Mucosa of descending colon (tissue), 3 donors: ENCODE measurements around the gene ZNF579. TPM values are rescaled to one million over a fixed set of nuclear protein-coding genes. Genes with fewer than 3 reads are reported as not detected.

Source experiments
- ATAC-seq: fragments of 200-7000 bp; cut with Tn5 transposase; one replicate; pipeline ENCODE4 v1.9.1; 2020; ENCODE audit warnings: mild to moderate bottlenecking, moderate library complexity
- DNase-seq, 3 donors: peaks; one replicate each; pipeline ENCODE4 v3.0.0-alpha.2; 2020
- H3K36me3 ChIP-seq: fragments of 200-600 bp; one replicate; pipeline ENCODE4 v1.8.0; 2021; ENCODE audit warnings: low read depth, mild to moderate bottlenecking
- H3K4me1 ChIP-seq: fragments of 200-600 bp; one replicate; pipeline ENCODE4 v1.8.0; 2021; ENCODE audit warnings: low read depth, mild to moderate bottlenecking
- H3K4me3 ChIP-seq: fragments of 200-600 bp; one replicate; pipeline ENCODE4 v1.8.0; 2021; ENCODE audit warnings: mild to moderate bottlenecking
- H3K9me3 ChIP-seq: fragments of 200-600 bp; one replicate; pipeline ENCODE4 v1.8.0; 2021; ENCODE audit warnings: mild to moderate bottlenecking
- intact Hi-C, 2 donors: fragments of 100-400 bp; cut with DNase I in 1 of 2; cut with micrococcal nuclease in 1 of 2; formaldehyde crosslinking; loops; one replicate each; pipeline versions ENCODE4 v1.11.0 to v1.11.1; 2022; cut with DNase I, micrococcal nuclease
- total RNA-seq, 3 donors: library from RNA; stranded (reverse); fragmentation: NEBNext Ultra II Directional in 2 of 3; extraction: Animal tissue kit (Norgen Biotek cat#: 25700) in 2 of 3; gene quantifications; one replicate each; pipeline versions ENCODE4 v1.2.1 to v1.2.4, GENCODE V29; 2021 to 2023
- TF ChIP-seq, protein P1 (sequence below): fragments of 200-600 bp; IDR thresholded peaks from one replicate; pipeline ENCODE4 v1.8.0; 2022; ENCODE audit warnings: antibody characterized with exemption, mild to moderate bottlenecking
- donor health status: DM: no; HTN: no; CAD: no; lungs with moderate emphysema.
- donor health status: DM: no; HTN: no; CAD: no.
- donor health status: DM: no; HTN: yes; CAD: no.

The ZNF579 gene
- total RNA-seq, 3 donors from 2014 or later = 6.2 to 13.6 (median 7.2) TPM

DNA sequence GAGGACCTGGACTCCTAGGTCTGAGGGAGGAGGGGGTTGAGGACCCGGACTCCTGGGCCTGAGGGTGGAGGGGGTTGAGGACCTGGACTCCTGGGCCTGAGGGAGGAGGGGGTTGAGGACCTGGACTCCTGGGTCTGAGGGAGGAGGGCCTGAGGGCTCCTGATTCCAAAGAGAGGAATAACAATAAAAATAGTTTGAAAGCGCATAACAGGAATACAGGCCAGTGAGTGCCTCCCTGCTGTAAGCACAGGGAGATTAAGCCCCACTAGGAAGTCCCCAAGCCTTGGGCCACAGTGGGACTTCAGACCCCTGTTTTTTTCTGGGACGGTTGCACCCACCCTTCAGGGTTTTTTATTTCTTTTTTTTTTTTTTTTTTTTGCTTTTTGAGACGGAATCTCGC lies 42.5 kb downstream of the ZNF579 start:
- Histone ChIP-seq H3K4me1 (no peaks in the 10 kb centered on the region), H3K36me3 (no peaks in the 10 kb centered on the region), H3K4me3 (no peak overlapping the region), H3K9me3 (no peaks in the 10 kb centered on the region)
- intact Hi-C loops = no loop called here
- ATAC-seq (no peak), DNase-seq (no peak)
- TF ChIP-seq, protein P1, sequence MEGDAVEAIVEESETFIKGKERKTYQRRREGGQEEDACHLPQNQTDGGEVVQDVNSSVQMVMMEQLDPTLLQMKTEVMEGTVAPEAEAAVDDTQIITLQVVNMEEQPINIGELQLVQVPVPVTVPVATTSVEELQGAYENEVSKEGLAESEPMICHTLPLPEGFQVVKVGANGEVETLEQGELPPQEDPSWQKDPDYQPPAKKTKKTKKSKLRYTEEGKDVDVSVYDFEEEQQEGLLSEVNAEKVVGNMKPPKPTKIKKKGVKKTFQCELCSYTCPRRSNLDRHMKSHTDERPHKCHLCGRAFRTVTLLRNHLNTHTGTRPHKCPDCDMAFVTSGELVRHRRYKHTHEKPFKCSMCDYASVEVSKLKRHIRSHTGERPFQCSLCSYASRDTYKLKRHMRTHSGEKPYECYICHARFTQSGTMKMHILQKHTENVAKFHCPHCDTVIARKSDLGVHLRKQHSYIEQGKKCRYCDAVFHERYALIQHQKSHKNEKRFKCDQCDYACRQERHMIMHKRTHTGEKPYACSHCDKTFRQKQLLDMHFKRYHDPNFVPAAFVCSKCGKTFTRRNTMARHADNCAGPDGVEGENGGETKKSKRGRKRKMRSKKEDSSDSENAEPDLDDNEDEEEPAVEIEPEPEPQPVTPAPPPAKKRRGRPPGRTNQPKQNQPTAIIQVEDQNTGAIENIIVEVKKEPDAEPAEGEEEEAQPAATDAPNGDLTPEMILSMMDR = no peak

DNA sequence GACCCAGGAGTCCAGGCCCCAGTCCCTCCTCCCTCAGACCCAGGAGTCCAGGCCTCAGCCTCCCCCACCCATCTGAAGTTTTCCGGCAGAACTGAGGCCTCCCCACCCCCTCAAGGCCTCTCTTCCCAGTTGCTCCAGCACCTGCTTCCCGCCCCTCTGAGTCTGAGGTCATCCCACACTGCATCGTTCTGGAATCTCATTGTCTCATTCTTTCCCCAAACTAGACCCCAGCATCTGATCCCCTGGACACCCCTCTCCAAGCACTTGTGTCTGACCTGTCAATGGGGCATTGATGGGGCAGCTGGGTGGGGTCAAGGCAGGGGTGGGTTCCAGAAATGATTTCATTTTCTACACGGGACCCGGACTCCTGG lies 42.9 kb downstream of the ZNF579 start:
- intact Hi-C loops = no loop called here
- Histone ChIP-seq H3K4me1 (no peaks in the 10 kb centered on the region), H3K9me3 (no peaks in the 10 kb centered on the region), H3K36me3 (no peaks in the 10 kb centered on the region), H3K4me3 (no peak overlapping the region)
- TF ChIP-seq, protein P1 = no peak
- no peak for ATAC-seq
- DNase-seq = no peak

DNA sequence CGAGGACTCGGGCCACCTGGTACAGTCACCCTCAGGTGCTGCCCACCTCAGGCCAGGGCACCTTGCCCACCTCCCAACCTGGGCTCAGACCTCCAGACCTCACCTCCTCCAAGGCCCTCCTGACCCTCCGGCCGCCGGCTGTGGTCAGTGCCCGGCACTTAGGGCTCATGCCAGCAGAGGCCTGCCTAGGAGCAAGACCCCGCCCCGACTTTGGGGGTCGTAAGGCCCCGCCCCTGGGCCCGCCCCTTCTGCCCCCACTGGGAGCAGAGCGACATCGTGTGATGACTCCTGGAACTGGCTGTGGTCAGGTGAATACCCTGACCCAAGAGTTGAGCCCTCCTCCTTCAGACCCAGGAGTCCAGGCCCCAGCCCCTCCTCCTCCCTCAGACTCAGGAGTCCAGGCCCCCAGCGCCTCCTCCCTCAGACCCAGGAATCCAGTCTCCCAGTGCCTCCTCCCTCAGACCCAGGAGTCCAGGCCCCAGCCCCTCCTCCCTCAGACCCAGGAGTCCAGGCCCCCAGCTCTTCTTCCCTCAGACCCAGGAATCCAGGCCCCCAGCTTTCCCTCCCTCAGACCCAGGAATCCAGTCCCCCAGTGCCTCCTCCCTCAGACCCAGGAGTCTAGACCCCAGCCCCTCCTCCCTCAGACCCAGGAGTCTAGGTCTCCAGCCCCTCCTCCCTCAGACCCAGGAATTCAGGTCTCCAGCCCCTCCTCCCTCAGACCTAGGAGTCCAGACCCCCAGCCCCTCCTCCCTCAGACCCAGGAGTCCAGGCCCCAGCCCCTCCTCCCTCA lies 43.5 kb downstream of the ZNF579 start, which contains the start of gene SBK2:
SBK2 (minus strand) TSS at position 183 of the 790 bp plus-strand sequence. CDS start 839 bp downstream, outside the sequence.
- Histone ChIP-seq H3K9me3 (no peaks in the 10 kb centered on the region), H3K4me3 (no peak within 1 kb of the TSS), H3K4me1 (no peaks in the 10 kb centered on the region), H3K36me3 (no peaks in the 10 kb centered on the region)
- DNase-seq (no peak), ATAC-seq (no peak)
- intact Hi-C loops = no loop called here
- TF ChIP-seq, protein P1 = no peak

DNA sequence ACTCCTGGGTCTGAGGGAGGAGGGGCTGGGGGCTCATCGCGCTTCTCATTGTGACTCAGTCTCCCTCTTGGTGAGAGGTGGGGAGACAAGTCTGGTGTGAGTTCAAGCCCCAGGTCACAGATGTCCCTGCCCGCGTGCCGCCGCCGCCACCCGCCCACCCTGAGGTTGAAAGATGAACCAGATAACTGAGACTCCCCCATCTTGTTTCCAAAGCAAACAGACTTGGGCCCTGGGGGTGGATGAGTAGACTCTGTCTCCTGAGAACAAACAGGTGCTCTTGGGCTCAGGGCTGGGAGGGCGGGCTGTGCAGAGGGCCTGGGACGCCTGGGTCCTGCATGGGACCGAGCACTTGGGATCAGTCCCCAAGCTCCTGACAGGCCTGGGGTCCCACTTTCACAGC lies 44.3 kb downstream of the ZNF579 start:
- no peak for ATAC-seq
- Histone ChIP-seq H3K9me3 (no peaks in the 10 kb centered on the region), H3K36me3 (no peaks in the 10 kb centered on the region), H3K4me1 (no peaks in the 10 kb centered on the region), H3K4me3 (no peak overlapping the region)
- intact Hi-C loops = no loop called here
- TF ChIP-seq, protein P1 = no peak
- no peak for DNase-seq

DNA sequence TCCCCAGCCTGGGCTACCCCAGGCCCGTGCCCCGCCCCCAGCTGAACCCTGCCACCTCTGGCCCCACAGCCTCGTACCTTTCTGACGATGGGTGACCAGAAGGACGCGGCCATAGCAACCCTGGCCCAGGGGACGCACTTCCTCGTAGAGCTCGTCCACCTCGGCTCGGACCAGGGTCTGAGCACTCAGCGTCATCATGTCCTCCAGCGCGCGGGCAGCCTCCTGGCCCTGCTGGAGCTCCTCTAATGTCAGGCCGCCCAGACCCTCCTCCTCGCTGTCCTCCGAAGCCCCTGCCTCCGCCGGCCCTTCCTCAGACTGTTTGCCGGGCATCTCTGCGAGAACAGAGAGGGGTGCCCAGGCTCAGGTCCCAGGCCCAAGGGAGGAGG lies 44.7 kb downstream of the ZNF579 start:
- intact Hi-C loops = no loop called here
- Histone ChIP-seq H3K4me3 (no peak overlapping the region), H3K4me1 (no peaks in the 10 kb centered on the region), H3K36me3 (no peaks in the 10 kb centered on the region), H3K9me3 (no peaks in the 10 kb centered on the region)
- DNase-seq (no peak), ATAC-seq (no peak)
- TF ChIP-seq, protein P1 = no peak
